Caco-2 (cell line): Measurements from ENCODE around the gene IFITM5. TPM values are rescaled to one million over a fixed set of nuclear protein-coding genes. Genes with fewer than 3 reads are reported as not detected.

Experiments used
- BruUV-seq: library from RNA; stranded (reverse); fragments of 400-500 nt; replicated peaks from 2 replicates; lab custom pipeline; 2021; lab: Mats Ljungman, UMichigan
- CTCF ChIA-PET: fragments of 300-600 bp; sonication (Branson Sonifier 250); formaldehyde crosslinking; loops from one replicate; lab custom pipeline; 2022; ENCODE audit warnings: antibody characterized with exemption; lab: Charles Lee
- POLR2A ChIA-PET: fragments of 300-600 bp; sonication (Branson Sonifier 250); formaldehyde crosslinking; loops from one replicate; lab custom pipeline; 2022; ENCODE audit warnings: antibody characterized with exemption; lab: Charles Lee
- DNase-seq, 2 experiments: peaks; one replicate each; pipeline versions ENCODE4 v3.0.0 to v3.0.0-alpha.2; 2020 to 2022
- H3K27me3 ChIP-seq: replicated peaks from 2 replicates; pipeline ENCODE4 v1.6.0; 2011; ENCODE audit warnings: low read length; ENCODE audit not compliant: control insufficient read depth, insufficient read depth
- H3K36me3 ChIP-seq: 2 replicates; pipeline ENCODE4 v1.5.1; 2011; ENCODE audit warnings: low read length; ENCODE audit not compliant: control insufficient read depth, insufficient read depth
- H3K4me1 ChIP-seq: fragments of 250-450 bp; sonication (Bioruptor Pico); 2 replicates; pipeline ENCODE4 v1.5.1; 2020; ENCODE audit warnings: mild to moderate bottlenecking
- H3K4me3 ChIP-seq: 2 replicates; pipeline ENCODE4 v1.5.1; 2011; ENCODE audit warnings: low read depth, mild to moderate bottlenecking, control low read depth, low read length
- H3K9me3 ChIP-seq: fragments of 250-450 bp; sonication (Bioruptor Pico); 2 replicates; pipeline ENCODE4 v1.5.1; 2020; ENCODE audit warnings: mild to moderate bottlenecking, moderate library complexity
- H3K27ac Mint-ChIP-seq: one replicate; pipeline ENCODE4 v1.8.0; 2022; ENCODE audit warnings: mixed read lengths; ENCODE audit not compliant: unreplicated experiment
- H3K27me3 Mint-ChIP-seq: one replicate; pipeline ENCODE4 v1.8.0; 2022; ENCODE audit warnings: mixed read lengths; ENCODE audit not compliant: insufficient read depth, unreplicated experiment
- H3K36me3 Mint-ChIP-seq: one replicate; pipeline ENCODE4 v1.8.0; 2022; ENCODE audit warnings: mild to moderate bottlenecking, mixed read lengths; ENCODE audit not compliant: insufficient read depth, unreplicated experiment
- H3K4me1 Mint-ChIP-seq: one replicate; pipeline ENCODE4 v1.8.0; 2022; ENCODE audit warnings: low read depth, mixed read lengths; ENCODE audit not compliant: unreplicated experiment
- H3K4me3 Mint-ChIP-seq: one replicate; pipeline ENCODE4 v1.8.0; 2022; ENCODE audit warnings: mild to moderate bottlenecking, moderate library complexity, mixed read lengths; ENCODE audit not compliant: unreplicated experiment
- H3K9me3 Mint-ChIP-seq: one replicate; pipeline ENCODE4 v1.8.0; 2022; ENCODE audit warnings: mixed read lengths; ENCODE audit not compliant: unreplicated experiment
- intact Hi-C: fragments of 100-400 bp; cut with micrococcal nuclease; formaldehyde crosslinking; loops from one replicate; pipeline ENCODE4 v1.10.0; 2022; ENCODE audit not compliant: unreplicated experiment
- total RNA-seq: library from RNA; stranded (reverse); gene quantifications from 2 replicates; pipeline ENCODE4 v1.2.3, GENCODE V29; 2022
- TF ChIP-seq, protein P1 (sequence below), 2 experiments: fragments of 200-600 bp in 1 of 2; IDR thresholded peaks; 1 replicate in 1 of 2; 2 replicates in 1 of 2; pipeline versions ENCODE4 v1.5.1 to v1.8.0; 2011 to 2022; ENCODE audit warnings: antibody characterized with exemption in 1 of 2, control low read depth in 1 of 2, inconsistent platforms in 1 of 2, low read depth in 1 of 2, low read length in 1 of 2, mild to moderate bottlenecking in 1 of 2, moderate library complexity in 1 of 2; ENCODE audit not compliant: insufficient read depth in 1 of 2, severe bottlenecking in 1 of 2, unreplicated experiment in 1 of 2

The IFITM5 gene
- total RNA-seq, 1 experiment from 2014 or later: not detected

DNA sequence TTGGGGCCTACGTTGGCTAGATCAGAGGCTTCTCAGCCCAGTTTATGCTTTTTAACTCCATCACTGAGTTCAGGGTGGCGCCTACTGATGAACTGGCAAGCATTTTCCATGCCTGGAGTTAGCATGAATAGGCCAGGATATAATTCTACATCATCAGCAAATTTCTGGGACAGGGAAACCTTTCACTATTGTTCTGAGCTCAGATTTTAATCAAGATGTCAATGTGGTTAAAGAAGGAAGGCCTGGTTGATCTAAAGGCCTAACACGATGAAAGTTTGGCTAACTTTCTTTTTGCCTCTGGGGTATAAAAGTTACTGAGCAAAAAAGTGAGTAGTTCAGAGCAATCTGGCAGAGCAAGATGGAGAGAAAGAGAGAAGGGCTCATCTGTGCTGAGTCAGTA is 43.0 kb upstream of the IFITM5 start:
- ChIA-PET CTCF (no interaction called here), POLR2A (no interaction called here)
- H3K9me3 ChIP-seq: no peaks in the 10 kb centered on the region
- no peaks in the 10 kb centered on the region for H3K36me3 ChIP-seq
- no peaks in the 10 kb centered on the region for H3K36me3 Mint-ChIP-seq
- H3K4me3 ChIP-seq: no peak overlapping the region
- peaks cover 6% of the 10 kb centered on the region for H3K4me1 Mint-ChIP-seq
- H3K4me3 Mint-ChIP-seq: no peak overlapping the region
- H3K4me1 ChIP-seq: no peaks in the 10 kb centered on the region
- no peaks in the 10 kb centered on the region for H3K27me3 ChIP-seq
- intact Hi-C loops: no loop called here
- no peaks in the 10 kb centered on the region for H3K9me3 Mint-ChIP-seq
- H3K27me3 Mint-ChIP-seq: peaks cover 3% of the 10 kb centered on the region
- H3K27ac Mint-ChIP-seq: no peak overlapping the region
- TF ChIP-seq, protein P1, sequence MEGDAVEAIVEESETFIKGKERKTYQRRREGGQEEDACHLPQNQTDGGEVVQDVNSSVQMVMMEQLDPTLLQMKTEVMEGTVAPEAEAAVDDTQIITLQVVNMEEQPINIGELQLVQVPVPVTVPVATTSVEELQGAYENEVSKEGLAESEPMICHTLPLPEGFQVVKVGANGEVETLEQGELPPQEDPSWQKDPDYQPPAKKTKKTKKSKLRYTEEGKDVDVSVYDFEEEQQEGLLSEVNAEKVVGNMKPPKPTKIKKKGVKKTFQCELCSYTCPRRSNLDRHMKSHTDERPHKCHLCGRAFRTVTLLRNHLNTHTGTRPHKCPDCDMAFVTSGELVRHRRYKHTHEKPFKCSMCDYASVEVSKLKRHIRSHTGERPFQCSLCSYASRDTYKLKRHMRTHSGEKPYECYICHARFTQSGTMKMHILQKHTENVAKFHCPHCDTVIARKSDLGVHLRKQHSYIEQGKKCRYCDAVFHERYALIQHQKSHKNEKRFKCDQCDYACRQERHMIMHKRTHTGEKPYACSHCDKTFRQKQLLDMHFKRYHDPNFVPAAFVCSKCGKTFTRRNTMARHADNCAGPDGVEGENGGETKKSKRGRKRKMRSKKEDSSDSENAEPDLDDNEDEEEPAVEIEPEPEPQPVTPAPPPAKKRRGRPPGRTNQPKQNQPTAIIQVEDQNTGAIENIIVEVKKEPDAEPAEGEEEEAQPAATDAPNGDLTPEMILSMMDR (IDR thresholded peaks at IDR 0.05; ENCODE audit: insufficient read depth in 1 of 2, low read depth in 1 of 2, low read length in 1 of 2, severe bottlenecking in 1 of 2, unreplicated experiment in 1 of 2): no peak
- no TSS peak for BruUV-seq
- no peak for DNase-seq

DNA sequence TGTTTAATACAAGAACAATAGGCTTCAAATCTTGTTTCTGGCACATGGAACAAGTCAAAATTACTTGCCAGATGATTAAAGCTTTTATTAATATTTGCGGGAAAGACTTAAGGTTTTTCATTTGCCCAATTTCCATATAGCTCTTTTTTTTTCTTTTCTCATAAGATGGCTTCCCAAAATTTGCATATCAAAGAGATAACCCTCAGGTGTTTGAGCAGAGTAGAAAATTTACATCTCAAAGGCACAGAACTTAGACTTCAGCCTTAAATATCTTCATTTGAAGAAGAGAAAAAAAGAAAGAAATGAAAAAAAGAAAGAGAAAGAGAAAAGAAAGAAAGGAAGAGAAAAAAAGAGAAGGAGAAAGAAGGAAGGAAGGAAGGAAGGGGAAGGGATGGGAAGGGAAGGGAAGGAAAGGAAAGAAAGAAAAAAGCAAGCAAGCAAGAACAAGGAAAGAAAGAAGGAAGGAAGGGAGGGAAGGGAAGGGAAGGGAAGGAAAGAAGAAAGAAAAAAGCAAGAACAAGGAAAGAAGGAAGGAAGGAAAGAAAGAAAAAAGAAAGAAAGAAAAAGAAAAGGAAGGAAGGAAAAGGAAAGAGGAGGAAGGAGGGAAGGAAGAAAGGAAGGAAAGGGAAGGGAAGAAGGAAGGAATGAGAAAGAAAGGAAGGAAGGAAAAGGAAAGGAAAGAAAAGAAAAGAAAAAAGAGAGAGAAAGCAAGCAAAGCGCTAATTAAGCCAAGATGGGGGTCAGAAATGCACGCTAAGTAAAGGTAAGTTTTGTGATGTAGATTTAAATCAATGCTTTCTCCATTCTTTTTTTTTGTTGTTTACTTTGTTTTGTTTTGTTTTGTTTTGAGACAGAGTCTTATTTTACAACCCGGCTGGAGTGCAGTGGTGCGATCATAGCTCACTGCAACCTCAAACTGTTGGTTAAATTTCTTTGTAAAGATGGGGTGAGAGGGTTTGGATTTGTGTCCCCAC is 41.5 kb upstream of the IFITM5 start:
- H3K4me3 ChIP-seq: no peak overlapping the region

DNA sequence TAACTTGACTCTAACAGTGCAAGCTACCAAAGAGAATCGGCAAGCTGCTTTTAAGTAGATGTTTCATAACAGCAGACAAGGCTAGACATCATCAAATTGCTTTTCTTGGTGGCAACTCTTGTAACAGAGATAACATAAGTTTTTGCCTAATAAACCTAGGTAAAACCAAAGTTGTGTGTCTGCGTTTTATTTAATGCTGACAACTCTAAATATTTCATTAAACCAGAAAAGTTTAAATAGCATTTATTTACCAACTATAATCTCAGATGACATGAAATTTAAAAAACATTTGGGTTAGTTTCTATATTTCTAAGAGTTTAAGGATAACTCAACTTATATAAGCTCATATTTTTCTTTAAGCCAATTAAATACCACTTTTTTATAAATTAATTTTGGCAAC is 40.6 kb upstream of the IFITM5 start:
- TF ChIP-seq, protein P1 (IDR thresholded peaks at IDR 0.05; ENCODE audit: insufficient read depth in 1 of 2, low read depth in 1 of 2, low read length in 1 of 2, severe bottlenecking in 1 of 2, unreplicated experiment in 1 of 2): no peak
- H3K4me1 Mint-ChIP-seq: peaks cover 16% of the 10 kb centered on the region
- ChIA-PET CTCF (no interaction called here), POLR2A (no interaction called here)
- Histone ChIP-seq H3K9me3 (no peaks in the 10 kb centered on the region), H3K4me1 (peaks cover 18% of the 10 kb centered on the region), H3K27me3 (no peaks in the 10 kb centered on the region), H3K36me3 (no peaks in the 10 kb centered on the region), H3K4me3 (no peak overlapping the region)
- peaks cover 3% of the 10 kb centered on the region for H3K27me3 Mint-ChIP-seq
- DNase-seq: no peak
- no peaks in the 10 kb centered on the region for H3K9me3 Mint-ChIP-seq
- no peak overlapping the region for H3K27ac Mint-ChIP-seq
- intact Hi-C loops: no loop called here
- H3K36me3 Mint-ChIP-seq: no peaks in the 10 kb centered on the region
- H3K4me3 Mint-ChIP-seq: no peak overlapping the region
- no TSS peak for BruUV-seq

More for the DNA sequence above, 41.5 kb upstream of the IFITM5 start:
- no peaks in the 10 kb centered on the region for H3K36me3 Mint-ChIP-seq
- TF ChIP-seq, protein P1 (IDR thresholded peaks at IDR 0.05; ENCODE audit: insufficient read depth in 1 of 2, low read depth in 1 of 2, low read length in 1 of 2, severe bottlenecking in 1 of 2, unreplicated experiment in 1 of 2): no peak
- H3K4me3 Mint-ChIP-seq: no peak overlapping the region
- DNase-seq: no peak
- Histone ChIP-seq H3K4me1 (peaks cover 10% of the 10 kb centered on the region), H3K9me3 (no peaks in the 10 kb centered on the region), H3K27me3 (no peaks in the 10 kb centered on the region), H3K36me3 (no peaks in the 10 kb centered on the region)
- ChIA-PET POLR2A (no interaction called here), CTCF (no interaction called here)
- H3K27ac Mint-ChIP-seq: no peak overlapping the region
- no TSS peak for BruUV-seq
- H3K9me3 Mint-ChIP-seq: no peaks in the 10 kb centered on the region
- intact Hi-C loops: no loop called here
- H3K4me1 Mint-ChIP-seq: peaks cover 16% of the 10 kb centered on the region
- H3K27me3 Mint-ChIP-seq: peaks cover 3% of the 10 kb centered on the region
